H4 (cell line): ENCODE data around the gene EGFLAM. TPM values are rescaled to one million over a fixed set of nuclear protein-coding genes. Genes with fewer than 3 reads are reported as not detected.

Experiments
- DNase-seq: peaks from one replicate; pipeline ENCODE4 v3.0.0-alpha.2; 2015; ENCODE audit warnings: low spot score
- total RNA-seq: library from RNA; depleted of rRNA; stranded (reverse); fragments of >200 nt; shearing (Covaris generic); gene quantifications from 2 replicates; pipeline ENCODE4 v1.2.3, GENCODE V29; 2014; rRNA removed

EGFLAM gene
- 0.06 and 1.1 TPM in 2 replicates for total RNA-seq

DNA sequence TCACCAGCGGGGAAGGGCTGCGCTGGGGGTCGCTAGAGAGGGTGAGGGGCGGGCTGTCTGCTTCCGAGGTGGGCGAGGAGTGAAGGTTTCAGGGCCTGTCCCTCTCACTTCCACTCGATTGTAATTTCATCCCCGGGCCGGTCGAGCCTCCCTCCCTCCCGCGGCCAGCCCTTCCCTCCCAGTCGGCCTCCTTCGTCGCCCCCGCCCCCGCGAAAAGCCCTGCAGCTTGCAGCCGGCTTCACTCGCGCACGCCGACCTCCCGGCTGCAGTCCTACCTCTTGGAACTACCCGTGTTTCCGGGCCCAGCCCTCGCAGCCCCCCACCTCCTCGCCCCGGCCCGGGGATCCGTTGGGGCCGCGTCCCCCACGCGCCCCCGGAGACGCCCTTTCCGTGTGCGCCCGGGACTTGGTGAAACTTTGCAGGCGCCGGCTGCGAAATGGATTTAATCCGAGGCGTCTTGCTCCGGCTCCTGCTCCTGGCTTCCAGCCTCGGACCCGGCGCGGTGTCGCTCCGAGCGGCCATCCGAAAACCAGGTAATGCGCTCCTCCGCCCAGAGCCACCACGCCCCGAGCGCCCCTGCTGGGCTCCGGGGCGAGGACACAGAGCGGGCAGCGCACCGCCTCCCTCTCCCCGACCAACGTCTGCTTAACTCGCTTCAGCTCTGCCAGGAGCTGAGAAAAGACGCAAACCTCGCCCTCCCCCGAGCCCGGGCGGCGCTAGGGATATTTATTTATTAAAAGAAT lies at the start of gene EGFLAM:
Gene EGFLAM, plus strand, starts transcription at position 241 of the 743 bp plus-strand sequence. Its CDS starts 196 bp downstream, at position 437.
- peak; percentile 39 for DNase-seq

DNA sequence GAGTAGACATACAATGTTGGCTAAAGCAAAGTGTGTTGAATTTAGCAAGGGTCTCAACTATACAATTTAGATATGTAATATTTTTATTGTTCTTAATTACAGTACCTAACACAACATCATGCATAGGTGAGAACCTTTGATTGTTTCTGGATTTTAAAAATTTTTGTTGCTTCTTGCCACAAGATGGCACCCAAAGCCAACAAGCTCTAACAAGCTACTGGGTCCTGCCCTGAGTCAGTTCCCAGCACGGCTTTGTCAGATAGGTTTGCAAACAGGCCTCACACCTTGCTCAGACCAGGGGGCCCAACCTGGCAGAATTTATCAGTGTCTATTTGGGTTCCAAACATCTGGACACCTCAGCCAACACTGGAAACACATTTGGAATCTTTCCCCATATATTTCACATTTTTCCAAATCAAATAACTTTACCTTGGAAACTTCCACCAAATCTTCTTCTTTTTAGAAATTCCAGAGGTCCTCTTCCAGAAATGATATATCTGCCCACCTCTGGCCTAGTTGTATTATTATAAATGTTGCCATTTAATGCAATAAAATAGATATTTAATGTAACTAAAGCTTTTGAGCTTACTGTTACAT lies 49.5 kb upstream of the EGFLAM start:
- DNase-seq, result peak; percentile 61

GRCh38 chr5:38210676-38211353 lies 47.5 kb upstream of the EGFLAM start:
- no peak for DNase-seq

- no peak for DNase-seq
These were observed 47.0 kb upstream of the EGFLAM start for GRCh38 chr5:38211354-38211710.

DNA sequence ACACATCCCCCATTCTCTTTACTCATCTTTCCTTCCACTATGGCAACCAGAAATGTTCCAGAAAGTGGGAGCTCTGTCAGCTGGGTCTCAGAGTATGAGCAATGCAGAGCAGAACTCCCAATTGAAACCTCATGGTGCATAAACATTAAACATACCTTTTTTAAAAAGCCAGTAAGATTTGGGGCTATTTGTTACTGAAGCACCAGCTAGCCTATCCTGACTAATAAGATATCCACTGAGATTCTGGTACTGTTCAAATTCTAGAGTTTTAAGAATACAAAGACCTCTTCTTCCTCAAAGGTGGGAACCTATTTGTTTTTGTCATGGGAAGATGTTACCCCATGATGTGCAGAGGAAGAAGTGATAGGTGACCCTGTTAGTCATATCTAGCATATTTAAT lies 46.1 kb upstream of the EGFLAM start:
- DNase-seq, result no peak

DNA sequence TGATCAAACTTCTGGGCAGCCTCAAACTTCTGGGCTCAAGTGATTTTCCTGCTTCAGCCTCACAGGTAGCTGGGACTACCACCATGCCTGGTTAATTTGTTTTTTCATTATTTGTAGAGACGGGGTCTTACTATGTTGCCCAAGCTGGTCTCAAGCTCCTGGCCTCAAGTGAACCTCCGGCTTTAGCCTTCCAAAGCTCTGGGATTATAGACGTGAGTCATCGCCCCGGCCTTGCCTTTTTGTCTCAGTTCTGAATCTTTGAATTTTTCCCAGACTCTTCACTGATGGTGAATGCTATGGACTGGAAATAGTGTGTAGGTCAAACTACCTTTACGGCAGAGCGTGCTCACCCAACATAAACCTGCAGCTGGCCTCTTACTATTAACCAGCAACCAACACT lies 32.3 kb upstream of the EGFLAM start:
- no peak for DNase-seq

DNA sequence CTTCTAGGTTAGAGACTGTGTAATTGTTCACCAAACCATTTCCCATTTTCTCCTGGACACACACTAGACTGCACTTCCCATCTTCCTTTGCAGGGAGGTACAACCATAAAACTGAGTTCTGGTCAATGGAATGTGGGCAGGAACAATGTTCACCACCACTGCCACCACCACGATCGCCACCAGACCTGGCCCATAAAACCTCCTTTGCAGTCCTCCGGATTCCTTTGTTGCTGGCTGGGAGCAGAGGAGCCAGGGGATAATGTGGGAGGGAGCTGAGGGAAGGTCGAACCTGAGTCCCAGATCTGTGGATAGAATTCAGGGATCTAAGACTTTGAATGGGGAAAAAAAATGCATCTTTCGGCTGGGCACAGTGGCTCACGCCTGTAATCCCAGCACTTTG lies 29.4 kb upstream of the EGFLAM start:
- no peak for DNase-seq

- no peak for DNase-seq
These were observed 23.6 kb upstream of the EGFLAM start for GRCh38 chr5:38234737-38235136.

DNA sequence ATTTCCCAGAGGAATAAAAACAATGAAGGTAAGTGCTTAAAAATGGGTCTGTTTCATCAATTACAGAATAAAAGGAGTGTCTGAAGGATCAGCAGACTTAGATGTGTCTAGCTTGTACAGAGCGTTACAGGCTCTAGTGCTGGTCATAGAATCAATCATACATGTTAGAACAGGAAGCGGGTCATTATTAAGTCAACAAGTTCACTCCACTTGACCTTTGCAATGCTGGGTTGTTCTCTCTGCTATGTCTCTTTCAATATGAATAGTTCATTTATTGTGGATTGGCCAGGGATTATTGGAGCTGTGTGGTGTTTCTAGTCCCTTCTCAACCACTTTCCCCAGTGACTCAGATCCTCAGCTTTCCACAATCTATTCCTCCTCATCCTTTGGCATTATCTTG lies 20.7 kb upstream of the EGFLAM start:
- no peak for DNase-seq

DNA sequence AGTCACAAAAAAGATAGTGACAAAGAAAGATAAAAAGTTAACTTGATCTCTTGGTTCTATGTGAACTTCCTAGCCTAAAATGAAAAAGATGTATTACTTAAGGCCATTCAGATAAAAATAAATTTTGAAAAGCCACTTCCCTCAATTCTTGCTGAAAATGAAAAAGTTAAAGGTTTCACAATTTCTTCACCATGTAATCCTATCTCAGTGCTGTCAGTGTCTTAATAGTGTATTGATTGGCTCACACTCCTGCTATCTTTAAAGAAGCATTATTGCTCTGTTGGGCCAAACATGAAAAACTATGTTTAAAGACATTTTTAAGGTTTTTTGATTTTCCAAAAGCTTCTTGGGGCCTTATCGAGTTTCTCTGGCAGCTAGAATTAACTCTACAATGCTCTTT lies 18.1 kb upstream of the EGFLAM start:
- DNase-seq, result no peak

GRCh38 chr5:38241655-38242054 lies 16.7 kb upstream of the EGFLAM start:
- DNase-seq, result no peak

DNA sequence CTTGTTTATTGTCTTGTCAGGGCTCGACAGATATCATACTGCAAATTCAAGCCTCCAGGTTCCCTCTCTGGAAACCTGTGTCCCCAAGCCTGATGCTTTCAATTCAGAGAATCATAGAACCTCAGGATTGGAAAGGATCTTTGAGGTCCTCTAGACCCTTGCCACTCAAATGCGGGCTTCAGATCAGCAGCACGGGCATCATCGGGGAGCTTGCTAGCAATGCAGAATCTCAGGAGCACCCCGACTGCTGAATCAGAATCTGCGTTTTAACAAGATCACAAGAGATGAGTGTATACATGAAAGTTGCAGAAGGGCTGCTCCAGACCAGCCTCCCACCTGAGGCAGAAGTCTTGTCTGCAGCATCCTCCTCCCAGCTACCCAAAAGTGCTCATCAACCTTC lies 13.1 kb upstream of the EGFLAM start:
- DNase-seq, result no peak

- DNase-seq, result peak; percentile 24
These were observed 9.1 kb upstream of the EGFLAM start for GRCh38 chr5:38249301-38249700.

DNA sequence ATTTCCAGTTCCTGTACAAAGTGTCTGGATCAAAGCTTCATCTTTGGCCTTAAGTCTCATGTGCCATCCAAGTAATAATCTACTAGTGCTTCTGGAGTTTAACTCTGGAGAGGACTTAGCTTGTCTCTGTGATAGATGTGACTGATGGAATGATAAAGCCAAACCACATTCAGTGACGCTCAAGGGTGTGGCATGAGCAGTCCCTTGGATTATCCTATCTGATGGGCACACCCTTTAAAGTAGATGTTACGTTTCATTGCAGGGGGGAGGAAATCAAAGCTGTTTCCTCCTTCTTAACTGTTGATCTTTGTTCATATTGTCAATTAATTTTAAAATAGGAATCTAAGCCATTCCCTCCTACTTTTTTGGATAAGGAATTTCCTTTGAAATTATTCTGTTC lies 8.5 kb upstream of the EGFLAM start:
- DNase-seq, result no peak

DNA sequence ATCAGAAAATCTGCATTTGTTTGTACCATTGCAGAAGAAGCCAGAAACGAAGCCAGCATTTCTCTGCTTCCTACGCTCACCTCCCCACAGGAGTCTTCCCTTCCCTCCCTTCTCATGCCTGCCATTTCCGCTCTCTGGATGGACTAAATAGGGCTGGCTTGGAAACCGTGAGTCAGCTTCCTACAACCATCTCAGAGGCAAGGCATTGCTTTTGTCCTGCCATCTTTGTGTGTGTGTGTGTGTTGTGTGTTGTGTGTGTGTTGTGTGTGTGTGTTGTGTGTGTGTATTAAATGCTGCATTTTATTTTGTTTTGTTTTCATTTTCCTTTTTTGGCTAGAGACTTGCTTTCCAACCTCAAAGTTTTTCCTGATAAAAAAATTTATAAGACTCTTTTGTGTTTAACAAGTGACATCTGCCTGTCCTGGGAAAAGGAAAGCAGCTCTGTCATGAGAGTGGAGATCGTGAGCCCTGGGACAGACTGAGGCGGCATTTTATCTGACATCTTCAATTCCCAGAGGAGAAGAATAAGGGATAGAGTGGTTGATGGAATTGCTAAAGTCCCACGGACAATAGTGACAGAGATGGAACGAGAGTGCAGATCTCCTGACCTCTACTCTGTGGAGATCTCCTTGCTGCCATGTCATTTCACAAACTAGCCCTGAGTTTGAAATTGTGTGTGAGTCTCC lies 7.5 kb upstream of the EGFLAM start:
- DNase-seq, result no peak

DNA sequence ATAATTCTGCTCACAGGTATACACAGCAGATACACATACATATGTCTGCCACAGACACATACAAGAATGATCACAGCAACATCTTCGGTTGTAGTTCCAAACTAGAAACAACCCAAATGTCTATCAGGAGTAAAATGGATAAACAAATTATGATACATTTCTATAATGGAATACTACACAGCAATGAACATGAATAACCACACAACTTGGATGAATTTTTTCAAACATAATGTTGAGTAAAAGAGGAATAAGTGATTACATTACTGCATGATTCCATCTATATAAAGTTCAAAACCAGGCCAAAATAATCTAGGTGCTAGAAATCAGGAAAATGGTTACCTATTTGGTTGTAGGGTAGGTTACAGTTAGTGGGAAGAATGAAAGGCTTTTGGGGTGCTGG lies 4.6 kb upstream of the EGFLAM start:
- no peak for DNase-seq

DNA sequence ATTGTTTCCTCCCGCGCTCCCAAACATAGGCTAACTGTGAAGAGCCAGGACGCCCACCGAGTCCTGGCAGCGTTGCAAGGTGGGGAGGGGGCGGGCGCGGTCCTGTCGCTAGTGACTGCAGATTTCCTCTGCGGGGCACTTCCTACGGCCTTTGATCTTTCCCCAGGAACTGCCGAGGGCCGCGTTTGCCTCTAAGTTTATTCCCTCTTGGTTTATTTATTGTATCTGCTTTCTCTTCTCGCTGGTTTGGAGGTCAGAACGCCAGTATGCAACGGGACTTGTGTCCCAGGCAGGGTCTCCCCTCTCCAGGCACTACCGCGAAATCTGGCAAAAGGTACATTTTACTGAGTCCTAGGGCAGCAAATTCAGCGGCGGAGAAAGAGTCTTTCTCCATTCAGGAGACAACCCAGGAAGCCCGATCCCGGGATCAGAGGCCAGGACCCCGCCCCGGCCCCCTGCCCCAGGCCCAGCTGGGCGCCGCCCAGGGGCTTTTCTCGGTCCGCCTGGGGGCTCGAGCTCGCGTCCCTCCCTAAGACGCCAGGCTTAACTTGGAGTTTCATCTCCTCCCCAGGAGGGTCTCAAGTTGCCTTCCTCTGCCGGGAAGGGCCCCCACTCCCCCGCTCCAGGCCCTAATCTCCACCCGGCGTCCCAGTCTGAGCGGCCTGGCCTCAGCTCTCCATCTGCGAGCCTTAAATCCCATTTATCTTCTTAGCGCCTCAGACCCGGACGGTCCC lies 884 bp upstream of the EGFLAM start:
- DNase-seq, result no peak

- no peak for DNase-seq
These were observed 379 bp upstream of the EGFLAM start for GRCh38 chr5:38258042-38258318.

DNA sequence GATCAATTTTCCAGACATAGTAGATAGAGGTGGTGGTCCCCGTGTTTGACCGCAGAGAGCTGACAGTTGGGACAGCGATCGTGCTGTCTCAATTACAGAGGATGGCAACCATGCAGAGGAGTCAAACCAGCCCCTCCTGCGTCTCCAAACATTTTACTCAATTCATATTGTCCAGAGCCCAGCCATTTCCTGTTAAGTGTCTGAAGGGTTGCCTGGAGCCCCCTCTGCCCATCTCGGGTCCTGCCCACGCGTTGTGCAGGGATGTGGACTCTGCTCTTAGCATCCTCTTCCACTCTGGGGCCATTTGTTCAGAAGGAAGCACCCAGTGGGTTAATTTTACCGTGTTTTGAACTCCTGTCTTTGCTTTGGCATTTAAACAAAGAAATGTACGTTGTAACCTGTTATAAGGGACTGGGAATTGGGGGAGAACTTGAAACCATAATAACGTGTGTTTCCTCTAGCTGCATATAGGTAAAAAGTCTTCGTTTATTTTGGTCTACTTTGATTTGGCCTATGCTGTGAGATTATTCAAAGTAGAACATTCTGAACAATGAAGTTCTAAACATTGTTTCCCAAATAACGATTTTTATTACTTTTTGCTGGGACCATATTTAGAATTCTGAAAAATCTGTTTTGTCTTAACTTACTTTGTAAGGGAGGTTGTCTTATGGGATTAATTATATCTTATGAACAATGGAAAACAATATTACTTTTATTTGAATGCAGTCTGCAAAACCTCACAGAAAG lies 876 bp downstream of the EGFLAM start:
- no peak for DNase-seq

GRCh38 chr5:38259809-38260160 lies 1.4 kb downstream of the EGFLAM start:
- no peak for DNase-seq

DNA sequence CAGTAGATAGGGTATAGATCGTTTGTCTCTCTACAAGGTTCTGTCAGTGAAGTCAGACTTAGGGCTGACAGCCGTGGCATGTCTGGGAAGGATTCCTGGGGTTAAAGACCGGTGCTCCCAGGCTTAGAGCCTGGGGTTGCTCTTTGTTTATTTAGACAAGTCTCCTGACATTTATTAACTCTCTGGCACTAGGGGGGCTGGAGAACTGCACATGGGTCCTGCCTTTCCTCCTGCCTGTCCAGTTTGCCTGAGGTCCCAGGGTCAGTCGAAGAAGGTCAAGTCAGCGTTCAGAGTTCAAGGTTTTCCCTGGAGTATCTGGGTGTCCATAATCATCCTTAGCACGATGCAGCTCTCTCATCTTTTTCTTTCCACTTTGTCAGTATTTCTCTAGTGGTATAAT lies 5.6 kb downstream of the EGFLAM start:
- DNase-seq, result no peak
